ENCODE data around the gene KLK7. TPM values are rescaled to one million over a fixed set of nuclear protein-coding genes. Genes with fewer than 3 reads are reported as not detected.
"Not testable (repeated sequence)": the region's sequence is repeated elsewhere in the genome, so short reads cannot be mapped to it uniquely, and the experiment has no call there.

The KLK7 gene
- total RNA-seq, 6 experiments from 2014 or later = not detected

GRCh38 chr19:51000426-51000825 lies 16.7 kb upstream of the KLK7 start:
- no peaks in the 10 kb centered on the region for H3K4me1 Mint-ChIP-seq (ENCODE audit: low read depth)
- H3K27me3 Mint-ChIP-seq (ENCODE audit: insufficient read depth) = peaks cover 9% of the 10 kb centered on the region
- peaks cover 44% of the 10 kb centered on the region for H3K9me3 Mint-ChIP-seq
- peaks cover 4% of the 10 kb centered on the region; the same call in 1 of the 2 replicates for H3K36me3 Mint-ChIP-seq (ENCODE audit: low read depth)
- no peak overlapping the region for H3K4me3 Mint-ChIP-seq
- H3K27ac Mint-ChIP-seq = no peak overlapping the region
- no peak for DNase-seq
- TF ChIP-seq CTCF (IDR thresholded peaks at IDR 0.05) = no peak

GRCh38 chr19:50998686-50999085 lies 15.0 kb upstream of the KLK7 start:
- Mint-ChIP-seq H3K4me1 (ENCODE audit: low read depth) (no peaks in the 10 kb centered on the region), H3K4me3 (no peak overlapping the region), H3K27ac (no peak overlapping the region), H3K27me3 (ENCODE audit: insufficient read depth) (peaks cover 8% of the 10 kb centered on the region), H3K36me3 (ENCODE audit: low read depth) (peaks cover 2% of the 10 kb centered on the region; the same call in 1 of the 2 replicates), H3K9me3 (peaks cover 52% of the 10 kb centered on the region)
- no peak for DNase-seq
- no peak for TF ChIP-seq CTCF (IDR thresholded peaks at IDR 0.05)

- Mint-ChIP-seq H3K36me3 (ENCODE audit: low read depth) (no peaks in the 10 kb centered on the region), H3K4me1 (ENCODE audit: low read depth) (no peaks in the 10 kb centered on the region), H3K9me3 (peaks cover 46% of the 10 kb centered on the region), H3K27me3 (ENCODE audit: insufficient read depth) (peaks cover 8% of the 10 kb centered on the region), H3K4me3 (no peak overlapping the region), H3K27ac (no peak overlapping the region)
- no peak for DNase-seq
- TF ChIP-seq CTCF (IDR thresholded peaks at IDR 0.05) = no peak
These were observed 14.3 kb upstream of the KLK7 start for GRCh38 chr19:50998061-50998460.

GRCh38 chr19:50994129-50994528 lies 10.4 kb upstream of the KLK7 start:
- Mint-ChIP-seq H3K4me1 (ENCODE audit: low read depth) (no peaks in the 10 kb centered on the region), H3K27me3 (ENCODE audit: insufficient read depth) (peaks cover 5% of the 10 kb centered on the region; the same call in 1 of the 2 replicates), H3K9me3 (peaks cover 47% of the 10 kb centered on the region), H3K27ac (no peak overlapping the region), H3K36me3 (ENCODE audit: low read depth) (0 out of 2 replicates have a peak, but pooled peaks cover 4% of the 10 kb centered on the region), H3K4me3 (no peak overlapping the region)
- no peak for TF ChIP-seq CTCF (IDR thresholded peaks at IDR 0.05)
- no peak for DNase-seq

GRCh38 chr19:50992666-50993035 lies 8.9 kb upstream of the KLK7 start:
- H3K27me3 Mint-ChIP-seq (ENCODE audit: insufficient read depth) = no peaks in the 10 kb centered on the region
- TF ChIP-seq CTCF (IDR thresholded peaks at IDR 0.05) = no peak
- no peak overlapping the region for H3K4me3 Mint-ChIP-seq
- no peaks in the 10 kb centered on the region for H3K4me1 Mint-ChIP-seq (ENCODE audit: low read depth)
- H3K27ac Mint-ChIP-seq = no peak overlapping the region
- H3K9me3 Mint-ChIP-seq = peaks cover 42% of the 10 kb centered on the region
- no peak for DNase-seq
- 0 out of 2 replicates have a peak, but pooled peaks cover 4% of the 10 kb centered on the region for H3K36me3 Mint-ChIP-seq (ENCODE audit: low read depth)

GRCh38 chr19:50984416-50984815 lies 699 bp upstream of the KLK7 start:
- not testable (repeated sequence) for H3K27ac Mint-ChIP-seq; H3K4me1 Mint-ChIP-seq (ENCODE audit: low read depth); H3K4me3 Mint-ChIP-seq; H3K36me3 Mint-ChIP-seq (ENCODE audit: low read depth); H3K27me3 Mint-ChIP-seq (ENCODE audit: insufficient read depth); DNase-seq
- peaks cover 30% of the 10 kb centered on the region for H3K9me3 Mint-ChIP-seq
